Omental fat pad (tissue), 4 donors: ENCODE measurements around the gene SH3RF3. TPM values are rescaled to one million over a fixed set of nuclear protein-coding genes. Genes with fewer than 3 reads are reported as not detected.

Experiments used
- ATAC-seq: fragments of 150-250 bp; one replicate; pipeline ENCODE4 v1.9.1; 2016; ENCODE audit warnings: mild to moderate bottlenecking, moderate library complexity; ENCODE audit not compliant: low FRiP score
- DNase-seq: peaks from one replicate; pipeline ENCODE4 v3.0.0-alpha.2; 2019; ENCODE audit warnings: low spot score
- CTCF ChIP-seq, 3 donors: fragments of 450-650 bp; IDR thresholded peaks; one replicate each; pipeline ENCODE4 v1.5.1; 2016 to 2017; ENCODE audit warnings: antibody characterized with exemption in 3 of 3, mild to moderate bottlenecking in 3 of 3, moderate library complexity in 2 of 3
- total RNA-seq, 4 donors: library from RNA; depleted of rRNA; stranded (reverse); fragments of >200 nt; gene quantifications; one replicate each; pipeline ENCODE4 v1.1.0, GENCODE V29; 2016

SH3RF3 gene
- total RNA-seq, 4 donors from 2014 or later = 6.5 to 16.6 (median 8.6) TPM

- ATAC-seq = no peak
- DNase-seq = no peak
- no peak for TF ChIP-seq CTCF (IDR thresholded peaks at IDR 0.05)
Observed at GRCh38 chr2:109166811-109167210, 37.8 kb downstream of the SH3RF3 start.

- TF ChIP-seq CTCF (IDR thresholded peaks at IDR 0.05) = no peak
- DNase-seq (no peak), ATAC-seq (no peak)
Observed at GRCh38 chr2:109168086-109168485, 39.1 kb downstream of the SH3RF3 start.

- DNase-seq = no peak
- no peak for ATAC-seq
- no peak for TF ChIP-seq CTCF (IDR thresholded peaks at IDR 0.05)
Observed at GRCh38 chr2:109168716-109169115, 39.7 kb downstream of the SH3RF3 start.

- DNase-seq (no peak), ATAC-seq (no peak)
- TF ChIP-seq CTCF (IDR thresholded peaks at IDR 0.05) = no peak
Observed at GRCh38 chr2:109170645-109171044, 41.6 kb downstream of the SH3RF3 start.

GRCh38 chr2:109171444-109172334, 42.7 kb downstream of the SH3RF3 start:
- no peak for TF ChIP-seq CTCF (IDR thresholded peaks at IDR 0.05)
- DNase-seq (no peak), ATAC-seq (peak; percentile 76)

- DNase-seq (no peak), ATAC-seq (no peak)
- no peak for TF ChIP-seq CTCF (IDR thresholded peaks at IDR 0.05)
Observed at GRCh38 chr2:109172556-109173105, 43.6 kb downstream of the SH3RF3 start.
